AG09319 (cell line): ENCODE results near the gene GDPD5.

ENCODE experiments used
- DNase-seq: peaks from one replicate; pipeline ENCODE4 v3.0.0-alpha.2; 2010; ENCODE audit warnings: low read depth; ENCODE audit errors: extremely low read depth
- CTCF ChIP-seq: IDR thresholded peaks from 2 replicates; pipeline ENCODE4 v1.5.1; 2011; ENCODE audit warnings: low read depth, mild to moderate bottlenecking, inconsistent platforms, low read length, moderate library complexity

The GDPD5 gene

DNA sequence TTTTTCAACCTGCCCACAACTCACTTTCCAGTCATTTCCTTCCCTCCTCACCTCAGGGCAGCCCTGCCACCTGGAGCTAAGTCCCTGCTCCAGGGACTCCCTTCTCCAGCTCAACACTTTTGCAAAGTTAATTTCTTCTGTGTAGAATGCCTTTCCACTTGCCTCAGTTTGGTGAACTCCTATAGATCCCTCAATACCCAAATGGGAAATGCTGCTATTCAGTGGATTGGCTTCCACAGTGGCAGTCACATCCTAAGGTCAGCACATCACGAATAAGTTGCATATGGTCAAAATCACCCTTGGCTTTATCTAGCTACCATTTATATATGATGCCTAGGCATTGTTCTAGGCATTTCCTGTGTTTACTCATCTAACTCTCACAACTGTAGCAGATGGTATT, 23.6 kb downstream of the GDPD5 start:
- no peak for DNase-seq
- TF ChIP-seq CTCF: no peak

DNA sequence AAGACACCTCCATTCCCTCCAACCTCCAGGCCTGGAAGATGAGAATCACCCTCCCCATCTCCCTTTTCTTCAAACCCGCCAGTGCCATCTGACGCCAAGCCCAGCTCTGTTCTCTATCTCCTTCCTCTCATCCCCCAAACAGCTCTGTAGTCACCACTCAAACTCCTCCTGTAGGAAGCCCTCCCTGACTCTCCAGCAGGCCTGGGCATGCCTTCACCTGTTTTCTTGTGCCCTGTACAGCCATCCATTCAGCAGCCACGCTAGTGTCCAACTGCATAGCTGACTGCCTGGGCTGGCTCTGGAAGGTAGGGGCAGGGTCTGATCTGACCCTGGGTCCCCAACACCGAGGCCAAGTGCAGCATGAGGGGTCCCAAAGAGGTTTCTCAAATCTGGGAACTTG, 25.0 kb downstream of the GDPD5 start:
- DNase-seq: no peak
- no peak for TF ChIP-seq CTCF

- peak; percentile 88 for DNase-seq
- no peak for TF ChIP-seq CTCF
Observed at GRCh38 chr11:75499423-75500190, 26.1 kb downstream of the GDPD5 start.

DNA sequence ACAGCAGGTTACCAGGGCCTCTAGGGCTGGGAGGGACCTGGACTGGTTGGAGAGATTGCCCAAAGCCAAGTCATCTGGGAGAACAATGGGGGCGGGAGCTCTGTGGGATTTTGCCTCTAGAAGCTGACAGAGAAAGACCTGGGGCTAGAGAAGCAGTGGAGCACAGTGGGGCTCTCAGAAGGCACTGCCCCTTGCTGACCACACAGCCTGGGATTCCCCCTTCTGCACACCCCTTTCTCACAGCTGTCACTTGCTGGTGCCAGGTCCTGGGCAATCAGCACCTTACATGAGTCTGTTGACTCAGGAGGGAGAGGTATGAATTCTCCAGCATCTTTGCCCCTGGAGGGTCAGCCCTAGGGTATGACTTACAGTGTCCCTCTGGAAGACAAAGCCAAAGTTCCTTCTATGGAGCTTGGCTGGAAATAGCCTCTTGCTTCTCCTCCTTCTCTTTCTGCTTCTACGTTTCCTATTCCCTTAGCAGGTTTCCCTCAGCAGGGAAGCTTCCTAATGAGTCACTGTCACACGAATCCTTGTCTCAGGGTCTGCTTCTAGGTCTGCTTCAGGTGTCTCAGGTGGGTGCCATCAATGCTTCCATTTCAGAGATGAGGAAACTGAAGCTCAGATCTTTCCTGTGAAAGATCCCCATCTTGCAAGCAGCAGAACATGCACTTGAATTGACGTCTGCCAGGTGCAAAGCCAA, 27.0 kb downstream of the GDPD5 start:
- no peak for TF ChIP-seq CTCF
- DNase-seq: no peak

- no peak for TF ChIP-seq CTCF
- no peak for DNase-seq
Observed at GRCh38 chr11:75497788-75498409, 27.8 kb downstream of the GDPD5 start.

DNA sequence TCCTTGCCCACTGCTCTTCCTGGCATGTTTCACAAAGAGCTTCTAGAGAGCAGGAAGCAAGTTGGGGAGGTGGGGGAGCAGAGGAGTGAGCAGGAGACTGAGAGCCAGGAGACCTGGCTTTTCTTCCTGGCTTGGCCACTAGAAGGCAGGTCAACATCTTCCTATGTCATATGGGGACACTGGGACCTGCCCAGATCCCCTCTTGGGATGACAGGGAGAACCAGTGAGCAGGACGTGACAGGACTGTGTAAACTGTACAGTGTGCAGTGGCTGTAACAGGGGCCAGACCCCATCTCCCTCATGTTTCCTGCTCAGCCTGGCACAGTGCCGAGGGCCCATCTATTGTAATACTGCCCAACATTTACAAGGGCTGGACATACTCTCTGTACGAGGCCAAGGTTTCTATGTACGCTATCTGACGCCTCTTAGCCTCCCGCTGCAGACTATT, 29.4 kb downstream of the GDPD5 start:
- TF ChIP-seq CTCF: no peak
- no peak for DNase-seq
